GM06990 (cell line): ENCODE results near the gene NR4A3.
A peak's percentile ranks its signal among the peaks of the same experiment; 100 is the strongest.

Source experiments
- DNase-seq: peaks from one replicate; pipeline ENCODE4 v3.0.0-alpha.2; 2011; ENCODE audit not compliant: insufficient read length; ENCODE audit errors: extremely low read depth
- H3K27me3 ChIP-seq: replicated peaks from 2 replicates; pipeline ENCODE4 v1.6.0; 2011; ENCODE audit warnings: low read length; ENCODE audit not compliant: control insufficient read depth, insufficient read depth
- H3K36me3 ChIP-seq: 2 replicates; pipeline ENCODE4 v1.5.1; 2011; ENCODE audit warnings: low read length; ENCODE audit not compliant: control insufficient read depth, insufficient read depth
- H3K4me3 ChIP-seq: replicated peaks from 2 replicates; pipeline ENCODE4 v1.5.1; 2011; ENCODE audit warnings: low read depth, mild to moderate bottlenecking, control low read depth, low read length
- TF ChIP-seq, protein P1 (sequence below): IDR thresholded peaks from 2 replicates; pipeline ENCODE4 v1.5.1; 2011; ENCODE audit warnings: low read length, control low read depth, mild to moderate bottlenecking, inconsistent platforms; ENCODE audit not compliant: insufficient read depth, poor library complexity, severe bottlenecking

The NR4A3 gene

DNA sequence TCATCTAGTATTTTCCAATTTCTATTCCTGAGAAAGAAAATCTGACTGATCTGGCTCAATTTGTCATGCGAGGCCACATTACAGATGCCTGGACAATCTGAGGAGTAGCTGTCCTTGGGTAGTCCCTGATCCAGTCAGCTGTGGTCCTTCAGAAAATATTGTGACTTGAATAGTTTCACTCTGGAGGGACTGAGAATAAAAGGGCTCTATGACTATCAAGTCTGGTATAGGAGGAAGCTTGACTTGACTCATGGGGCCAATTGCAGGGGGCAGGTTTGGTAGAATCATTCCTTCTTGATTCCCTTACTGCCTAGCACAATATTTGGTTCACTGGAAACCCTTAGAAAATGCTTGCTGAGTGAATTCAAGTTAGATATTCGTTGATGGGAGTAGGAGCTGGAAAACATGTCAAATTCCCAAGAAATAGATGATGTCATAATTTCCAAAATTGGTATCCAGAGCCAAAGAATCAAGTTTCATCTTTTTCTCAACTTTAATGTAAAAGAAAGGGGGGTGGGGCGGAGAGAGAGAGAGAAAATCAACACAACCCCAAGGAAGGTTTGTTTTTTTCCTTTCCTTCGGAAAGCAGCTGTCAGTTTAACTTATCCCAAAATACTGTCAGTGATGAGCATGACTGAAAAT, 52.4 kb downstream of the NR4A3 start:
- Histone ChIP-seq H3K4me3 (no peak overlapping the region), H3K36me3 (no peaks in the 10 kb centered on the region), H3K27me3 (no peaks in the 10 kb centered on the region)
- no peak for DNase-seq
- TF ChIP-seq, protein P1, sequence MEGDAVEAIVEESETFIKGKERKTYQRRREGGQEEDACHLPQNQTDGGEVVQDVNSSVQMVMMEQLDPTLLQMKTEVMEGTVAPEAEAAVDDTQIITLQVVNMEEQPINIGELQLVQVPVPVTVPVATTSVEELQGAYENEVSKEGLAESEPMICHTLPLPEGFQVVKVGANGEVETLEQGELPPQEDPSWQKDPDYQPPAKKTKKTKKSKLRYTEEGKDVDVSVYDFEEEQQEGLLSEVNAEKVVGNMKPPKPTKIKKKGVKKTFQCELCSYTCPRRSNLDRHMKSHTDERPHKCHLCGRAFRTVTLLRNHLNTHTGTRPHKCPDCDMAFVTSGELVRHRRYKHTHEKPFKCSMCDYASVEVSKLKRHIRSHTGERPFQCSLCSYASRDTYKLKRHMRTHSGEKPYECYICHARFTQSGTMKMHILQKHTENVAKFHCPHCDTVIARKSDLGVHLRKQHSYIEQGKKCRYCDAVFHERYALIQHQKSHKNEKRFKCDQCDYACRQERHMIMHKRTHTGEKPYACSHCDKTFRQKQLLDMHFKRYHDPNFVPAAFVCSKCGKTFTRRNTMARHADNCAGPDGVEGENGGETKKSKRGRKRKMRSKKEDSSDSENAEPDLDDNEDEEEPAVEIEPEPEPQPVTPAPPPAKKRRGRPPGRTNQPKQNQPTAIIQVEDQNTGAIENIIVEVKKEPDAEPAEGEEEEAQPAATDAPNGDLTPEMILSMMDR = no peak

DNA sequence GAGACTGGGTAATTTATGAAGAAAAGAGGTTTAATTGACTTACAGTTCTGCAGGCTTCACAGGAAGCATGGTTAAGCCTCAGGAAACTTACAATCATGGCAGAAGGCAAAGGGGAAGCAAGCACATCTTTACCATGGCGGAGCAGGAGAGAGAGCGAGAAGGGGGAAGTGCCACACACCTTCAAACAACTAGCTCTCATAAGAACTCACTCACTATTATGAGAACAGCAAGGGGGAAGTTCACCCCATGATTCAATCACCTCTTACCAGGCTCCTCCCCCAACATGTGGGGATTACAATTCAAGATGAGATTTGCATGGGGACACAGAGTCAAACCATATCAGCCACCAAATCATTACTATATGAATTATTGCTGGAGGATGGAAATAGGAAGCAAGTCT, 54.5 kb downstream of the NR4A3 start:
- Histone ChIP-seq H3K27me3 (no peaks in the 10 kb centered on the region), H3K36me3 (no peaks in the 10 kb centered on the region), H3K4me3 (no peak overlapping the region)
- DNase-seq = no peak
- TF ChIP-seq, protein P1 = no peak

DNA sequence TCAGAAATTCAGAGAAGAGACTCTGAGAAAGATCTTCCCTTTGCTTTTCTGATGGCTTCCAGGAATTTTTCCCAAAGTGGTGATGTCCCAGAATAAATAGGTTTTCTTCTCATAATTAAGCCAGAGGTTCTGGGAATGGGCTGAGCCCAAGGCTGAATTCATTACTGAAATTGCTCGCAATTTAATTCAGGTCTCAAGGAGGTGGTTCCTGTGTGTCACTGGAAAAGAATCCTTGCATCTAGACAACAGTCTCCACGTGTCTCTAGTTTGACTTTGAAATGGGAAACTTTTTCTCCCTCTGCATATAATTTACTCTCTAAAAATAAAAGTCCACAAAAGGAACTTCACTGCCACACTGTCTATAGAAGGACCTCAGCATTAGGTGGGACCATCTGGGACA, 57.0 kb downstream of the NR4A3 start:
- Histone ChIP-seq H3K4me3 (no peak overlapping the region), H3K36me3 (no peaks in the 10 kb centered on the region), H3K27me3 (no peaks in the 10 kb centered on the region)
- DNase-seq = no peak
- TF ChIP-seq, protein P1 = no peak

DNA sequence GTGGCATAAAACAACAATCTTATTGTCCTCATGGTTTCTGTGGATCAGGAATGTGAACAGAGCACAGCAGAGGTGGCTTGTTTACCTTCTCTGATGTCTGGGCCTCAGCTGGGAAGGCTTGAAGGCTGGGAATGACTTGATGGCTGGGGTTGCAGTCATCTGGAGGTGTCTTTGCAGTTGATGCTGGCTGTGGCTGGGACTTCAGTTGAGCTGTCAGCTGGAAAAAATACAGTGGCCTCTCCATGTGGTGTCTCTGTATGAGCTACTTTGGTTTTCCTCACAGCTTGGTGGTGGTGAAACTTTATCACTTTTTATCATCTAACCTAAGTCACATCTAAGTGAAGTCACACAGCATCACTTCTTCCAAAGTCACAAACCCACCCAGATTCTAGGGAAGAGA, 60.1 kb downstream of the NR4A3 start:
- no peaks in the 10 kb centered on the region for H3K36me3 ChIP-seq
- no peaks in the 10 kb centered on the region for H3K27me3 ChIP-seq
- no peak for DNase-seq
- TF ChIP-seq, protein P1 = no peak
- no peak overlapping the region for H3K4me3 ChIP-seq

DNA sequence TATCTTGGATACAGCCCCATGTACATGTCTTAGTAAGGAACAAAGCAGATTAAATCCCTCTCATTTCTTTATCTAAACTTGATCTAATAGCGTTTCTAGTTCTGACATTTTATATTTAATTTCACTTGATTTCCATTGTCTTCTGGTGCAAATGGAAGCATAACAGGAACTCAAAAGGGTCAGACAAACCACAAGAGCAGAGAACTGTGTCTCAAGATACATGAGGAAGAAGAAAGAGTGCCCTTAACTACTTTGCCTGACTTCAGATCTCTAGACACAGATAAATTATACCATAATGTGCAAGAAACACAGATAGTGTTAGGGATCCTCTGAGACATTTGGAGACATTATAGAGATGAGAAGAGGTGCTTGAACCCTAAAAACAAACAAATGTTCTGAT, 64.1 kb downstream of the NR4A3 start:
- Histone ChIP-seq H3K36me3 (no peaks in the 10 kb centered on the region), H3K27me3 (no peaks in the 10 kb centered on the region), H3K4me3 (no peak overlapping the region)
- TF ChIP-seq, protein P1 = no peak
- no peak for DNase-seq

DNA sequence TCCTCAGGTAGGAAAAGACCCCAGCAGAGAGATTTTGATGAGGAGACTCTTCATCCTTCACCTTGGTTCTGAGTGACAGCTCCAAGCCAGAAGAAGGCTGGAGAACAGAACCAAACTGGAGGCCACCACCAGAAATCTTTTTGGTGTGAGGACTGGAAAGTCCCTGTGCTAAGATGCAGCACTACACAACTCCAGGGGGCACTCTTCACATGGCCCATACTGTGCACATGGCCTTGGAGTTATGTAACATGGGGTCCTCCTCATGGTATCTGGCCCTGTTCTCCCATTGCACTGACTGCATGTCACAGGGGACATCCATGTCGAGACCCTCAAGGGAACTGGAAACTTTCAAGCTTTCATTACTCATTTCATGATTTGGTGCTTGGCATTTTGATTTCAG, 67.4 kb downstream of the NR4A3 start:
- Histone ChIP-seq H3K4me3 (no peak overlapping the region), H3K27me3 (no peaks in the 10 kb centered on the region), H3K36me3 (no peaks in the 10 kb centered on the region)
- TF ChIP-seq, protein P1 = peak; percentile 44
- no peak for DNase-seq
